ENCODE data around the gene GALR1.

DNA sequence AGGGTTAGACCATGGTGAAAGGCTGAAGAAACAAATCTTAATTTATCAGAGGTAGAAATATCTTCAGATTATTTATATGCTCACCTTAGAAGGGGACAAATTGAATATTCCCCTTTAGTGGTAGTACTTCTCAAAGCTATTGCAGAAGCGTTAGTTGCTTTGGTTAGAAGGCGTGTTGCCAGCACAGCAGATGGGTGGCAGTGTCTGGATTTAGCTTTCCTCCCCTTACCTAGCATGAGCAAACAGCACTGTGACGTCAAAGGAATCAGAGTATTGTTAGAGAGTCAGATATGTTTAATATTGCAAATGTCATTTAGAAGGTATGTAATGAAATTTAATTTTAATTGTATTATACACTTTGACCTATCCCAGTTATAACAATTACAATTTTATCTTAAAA is 27.2 kb upstream of the GALR1 start:
- TF ChIP-seq BHLHE40 (IDR thresholded peaks at IDR 0.05; ENCODE audit: borderline replicate concordance) (no peak), SUZ12 (IDR thresholded peaks at IDR 0.05) (no peak), ZNF384 (IDR thresholded peaks at IDR 0.05) (no peak), FOXK2 (IDR thresholded peaks at IDR 0.05) (no peak), FOXM1 (IDR thresholded peaks at IDR 0.05; ENCODE audit: borderline replicate concordance) (no peak), TARDBP (IDR thresholded peaks at IDR 0.05) (no peak), SP1 (IDR thresholded peaks at IDR 0.05) (no peak), ARNT (IDR thresholded peaks at IDR 0.05) (no peak), HDGF (IDR thresholded peaks at IDR 0.05; ENCODE audit: borderline replicate concordance) (no peak), LEF1 (IDR thresholded peaks at IDR 0.05; ENCODE audit: borderline replicate concordance) (no peak), ELF4 (IDR thresholded peaks at IDR 0.05) (no peak), NFRKB (IDR thresholded peaks at IDR 0.05) (no peak), FOXA1 (IDR thresholded peaks at IDR 0.05) (no peak)
- TF ChIP-seq, protein P1, sequence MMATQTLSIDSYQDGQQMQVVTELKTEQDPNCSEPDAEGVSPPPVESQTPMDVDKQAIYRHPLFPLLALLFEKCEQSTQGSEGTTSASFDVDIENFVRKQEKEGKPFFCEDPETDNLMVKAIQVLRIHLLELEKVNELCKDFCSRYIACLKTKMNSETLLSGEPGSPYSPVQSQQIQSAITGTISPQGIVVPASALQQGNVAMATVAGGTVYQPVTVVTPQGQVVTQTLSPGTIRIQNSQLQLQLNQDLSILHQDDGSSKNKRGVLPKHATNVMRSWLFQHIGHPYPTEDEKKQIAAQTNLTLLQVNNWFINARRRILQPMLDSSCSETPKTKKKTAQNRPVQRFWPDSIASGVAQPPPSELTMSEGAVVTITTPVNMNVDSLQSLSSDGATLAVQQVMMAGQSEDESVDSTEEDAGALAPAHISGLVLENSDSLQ (IDR thresholded peaks at IDR 0.05): no peak

Measured in HEK293T (cell line).